Cardiac muscle cell (in vitro differentiated cells and primary cell): ENCODE measurements around the gene REPS2. TPM values are rescaled to one million over a fixed set of nuclear protein-coding genes. Genes with fewer than 3 reads are reported as not detected.

ENCODE experiments used
- DNase-seq, 2 donors: peaks; one replicate each; pipeline versions ENCODE4 v3.0.0 to v3.0.0-alpha.2; 2010 to 2017; ENCODE audit warnings: low read depth in 1 of 2, low spot score in 1 of 2
- H3K27ac ChIP-seq: fragments of 200-600 bp; sonication (generic); 2 replicates; pipeline ENCODE4 v1.5.1; 2016
- H3K27me3 ChIP-seq: fragments of 200-600 bp; sonication (generic); 2 replicates; pipeline ENCODE4 v1.6.0; 2016; ENCODE audit warnings: control low read depth
- H3K36me3 ChIP-seq: fragments of 200-600 bp; sonication (generic); 2 replicates; pipeline ENCODE4 v1.5.1; 2016; ENCODE audit warnings: control low read depth
- H3K4me1 ChIP-seq: fragments of 200-600 bp; sonication (generic); 2 replicates; pipeline ENCODE4 v1.8.1; 2017; ENCODE audit warnings: low read depth, mild to moderate bottlenecking, mixed run types
- H3K4me3 ChIP-seq: fragments of 200-600 bp; sonication (generic); 2 replicates; pipeline ENCODE4 v1.5.1; 2016; ENCODE audit warnings: mild to moderate bottlenecking
- H3K9me3 ChIP-seq: fragments of 200-600 bp; sonication (generic); 2 replicates; pipeline ENCODE4 v1.5.1; 2017; ENCODE audit warnings: low read depth, mild to moderate bottlenecking, control low read depth
- polyA plus RNA-seq: library from polyadenylated mRNA; unstranded; fragments of >200 nt; fragmentation: Nextera tagmentation; extraction: Ambion mirVana; gene quantifications from 2 replicates; pipeline ENCODE4 v1.2.1, GENCODE V29; 2016
- total RNA-seq: library from RNA; depleted of rRNA; stranded (reverse); fragments of >200 nt; gene quantifications from 2 replicates; pipeline ENCODE4 v1.2.3, GENCODE V29; 2016
- TF ChIP-seq, protein P1 (sequence below): IDR thresholded peaks from 2 replicates; pipeline ENCODE4 v1.5.1; 2012; ENCODE audit warnings: low read depth, mild to moderate bottlenecking, low read length

Gene REPS2
- total and polyA plus RNA-seq, 2 experiments from 2014 or later = 6.0 to 9.1 TPM

DNA sequence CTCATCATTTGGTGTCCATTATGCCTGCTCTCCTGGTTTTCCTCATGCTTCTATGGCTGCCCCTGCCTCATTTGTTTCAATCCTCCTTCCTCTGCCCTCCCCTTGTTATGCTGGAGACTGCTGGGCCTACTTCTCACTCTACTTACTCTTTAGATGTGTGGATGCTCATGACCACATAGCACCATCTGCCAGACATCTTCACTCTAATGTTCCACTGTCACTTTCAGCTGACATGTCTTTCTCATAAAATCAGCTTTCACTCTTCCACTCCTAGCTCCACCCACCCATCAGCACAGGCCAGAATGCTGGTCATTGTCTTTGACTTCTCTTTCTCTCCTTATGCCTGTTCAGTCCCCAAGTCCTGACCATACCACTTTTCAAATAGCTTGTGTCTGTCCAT, 86.8 kb downstream of the REPS2 start:
- TF ChIP-seq, protein P1, sequence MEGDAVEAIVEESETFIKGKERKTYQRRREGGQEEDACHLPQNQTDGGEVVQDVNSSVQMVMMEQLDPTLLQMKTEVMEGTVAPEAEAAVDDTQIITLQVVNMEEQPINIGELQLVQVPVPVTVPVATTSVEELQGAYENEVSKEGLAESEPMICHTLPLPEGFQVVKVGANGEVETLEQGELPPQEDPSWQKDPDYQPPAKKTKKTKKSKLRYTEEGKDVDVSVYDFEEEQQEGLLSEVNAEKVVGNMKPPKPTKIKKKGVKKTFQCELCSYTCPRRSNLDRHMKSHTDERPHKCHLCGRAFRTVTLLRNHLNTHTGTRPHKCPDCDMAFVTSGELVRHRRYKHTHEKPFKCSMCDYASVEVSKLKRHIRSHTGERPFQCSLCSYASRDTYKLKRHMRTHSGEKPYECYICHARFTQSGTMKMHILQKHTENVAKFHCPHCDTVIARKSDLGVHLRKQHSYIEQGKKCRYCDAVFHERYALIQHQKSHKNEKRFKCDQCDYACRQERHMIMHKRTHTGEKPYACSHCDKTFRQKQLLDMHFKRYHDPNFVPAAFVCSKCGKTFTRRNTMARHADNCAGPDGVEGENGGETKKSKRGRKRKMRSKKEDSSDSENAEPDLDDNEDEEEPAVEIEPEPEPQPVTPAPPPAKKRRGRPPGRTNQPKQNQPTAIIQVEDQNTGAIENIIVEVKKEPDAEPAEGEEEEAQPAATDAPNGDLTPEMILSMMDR = no peak
- no peaks in the 10 kb centered on the region for H3K9me3 ChIP-seq
- H3K27me3 ChIP-seq = no peaks in the 10 kb centered on the region
- H3K4me1 ChIP-seq = peaks cover 5% of the 10 kb centered on the region
- no peak overlapping the region for H3K27ac ChIP-seq
- no peak overlapping the region for H3K4me3 ChIP-seq
- no peak for DNase-seq
- no peaks in the 10 kb centered on the region for H3K36me3 ChIP-seq

DNA sequence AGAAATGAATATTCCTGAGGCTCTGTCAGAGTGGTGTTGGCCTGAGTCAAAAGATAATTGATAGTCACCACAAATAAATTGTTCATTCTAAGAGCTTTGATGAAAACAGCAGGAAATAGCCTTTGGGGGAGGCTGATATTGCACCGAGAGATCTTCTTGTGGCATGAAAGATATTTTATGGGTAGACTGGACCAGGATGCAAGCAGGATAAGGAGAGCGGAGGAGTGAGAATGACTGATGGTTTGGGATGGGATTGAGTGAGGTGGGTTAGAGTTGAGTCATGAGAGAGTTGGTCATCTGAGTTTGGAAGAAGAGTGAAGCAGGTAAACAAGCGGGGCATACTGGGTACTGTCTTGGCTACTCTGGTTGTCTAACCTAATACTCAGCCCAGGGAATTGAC, 88.7 kb downstream of the REPS2 start:
- TF ChIP-seq, protein P1 = no peak
- Histone ChIP-seq H3K27ac (no peak overlapping the region), H3K36me3 (no peaks in the 10 kb centered on the region), H3K9me3 (no peaks in the 10 kb centered on the region), H3K4me1 (peaks cover 15% of the 10 kb centered on the region), H3K27me3 (no peaks in the 10 kb centered on the region), H3K4me3 (no peak overlapping the region)
- no peak for DNase-seq

GRCh38 chrX:17036171-17036961, 89.9 kb downstream of the REPS2 start:
- no peaks in the 10 kb centered on the region for H3K36me3 ChIP-seq
- H3K4me3 ChIP-seq = no peak overlapping the region
- DNase-seq = no peak
- no peaks in the 10 kb centered on the region for H3K9me3 ChIP-seq
- no peak overlapping the region for H3K27ac ChIP-seq
- H3K27me3 ChIP-seq = no peaks in the 10 kb centered on the region
- H3K4me1 ChIP-seq = peaks cover 15% of the 10 kb centered on the region
- TF ChIP-seq, protein P1 = no peak

DNA sequence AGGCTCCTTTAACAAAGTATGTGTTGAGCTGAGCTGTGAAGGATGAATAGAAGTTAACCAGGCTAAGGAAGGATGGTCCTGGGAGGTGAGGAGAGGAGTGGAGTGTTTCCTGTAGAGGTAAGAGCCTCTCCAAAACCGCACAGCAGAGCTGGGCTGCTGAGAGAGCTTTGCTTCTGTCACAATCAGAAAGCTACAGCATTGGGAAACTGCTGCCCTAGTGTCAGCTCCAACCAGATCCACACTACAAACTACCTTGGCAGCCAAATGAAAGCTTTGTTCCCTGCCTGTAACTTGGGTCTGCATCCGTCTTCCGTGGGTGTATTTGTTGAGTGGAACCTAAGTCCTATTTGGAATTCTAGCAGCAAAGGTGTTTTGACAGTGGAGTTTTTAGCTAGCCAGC, 91.8 kb downstream of the REPS2 start:
- Histone ChIP-seq H3K36me3 (no peaks in the 10 kb centered on the region), H3K27ac (peak overlapping the region; percentile 36), H3K4me3 (no peak overlapping the region), H3K9me3 (no peaks in the 10 kb centered on the region), H3K4me1 (peaks cover 15% of the 10 kb centered on the region), H3K27me3 (no peaks in the 10 kb centered on the region)
- DNase-seq = peak; percentile 8 to 48
- TF ChIP-seq, protein P1 = no peak

DNA sequence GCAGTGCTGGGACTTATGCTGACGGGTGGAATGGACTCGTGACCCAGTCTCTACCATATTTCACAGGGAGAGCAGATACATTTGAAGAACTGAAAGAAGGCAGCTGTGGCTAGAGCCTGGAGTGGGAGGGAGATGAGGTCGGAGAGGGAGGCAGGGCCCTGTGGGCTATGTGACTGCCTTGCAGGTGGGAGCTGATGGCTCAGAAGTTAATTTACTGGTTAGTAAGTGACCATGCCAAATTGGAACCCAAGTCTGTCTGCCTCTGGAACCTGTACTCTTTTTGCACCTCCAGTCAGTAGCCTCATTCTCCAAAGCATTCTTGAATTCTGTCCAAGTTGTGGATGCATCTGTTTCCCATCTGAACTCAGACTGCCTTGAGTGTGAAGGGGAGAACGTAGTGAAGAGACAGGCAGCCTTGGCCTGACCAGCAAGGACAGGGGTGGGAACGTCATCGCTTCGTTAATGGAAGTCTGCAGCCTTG, 92.3 kb downstream of the REPS2 start:
- no peak overlapping the region for H3K4me3 ChIP-seq
- peaks cover 15% of the 10 kb centered on the region for H3K4me1 ChIP-seq
- H3K27ac ChIP-seq = peak overlapping the region; percentile 36
- H3K27me3 ChIP-seq = no peaks in the 10 kb centered on the region
- no peaks in the 10 kb centered on the region for H3K36me3 ChIP-seq
- peak; percentile 53 to 91 for DNase-seq
- no peaks in the 10 kb centered on the region for H3K9me3 ChIP-seq
- TF ChIP-seq, protein P1 = no peak
